Measurements from ENCODE around the gene PRDX5.
A peak's percentile ranks its signal among the peaks of the same experiment; 100 is the strongest.

Gene PRDX5

DNA sequence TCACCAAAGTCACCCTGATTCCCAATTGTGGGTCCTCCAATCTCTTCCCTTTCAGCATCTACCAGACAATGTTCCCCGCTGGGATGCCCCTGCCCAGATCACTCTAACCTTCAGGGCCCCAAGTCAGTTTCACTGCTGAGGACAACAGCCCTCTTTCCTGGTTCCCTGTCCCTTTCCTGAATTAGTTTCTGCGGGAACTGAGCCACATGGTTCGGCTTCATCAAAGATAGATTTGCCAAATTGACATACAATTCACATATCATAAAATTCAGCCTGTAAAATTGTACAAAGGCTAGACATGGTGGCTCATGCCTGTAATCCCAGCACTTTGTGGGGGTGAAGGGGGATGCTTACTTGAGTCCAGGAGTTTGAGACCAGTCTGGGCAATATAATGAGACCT, 10.1 kb downstream of the PRDX5 start:
- no peak for DNase-seq

DNA sequence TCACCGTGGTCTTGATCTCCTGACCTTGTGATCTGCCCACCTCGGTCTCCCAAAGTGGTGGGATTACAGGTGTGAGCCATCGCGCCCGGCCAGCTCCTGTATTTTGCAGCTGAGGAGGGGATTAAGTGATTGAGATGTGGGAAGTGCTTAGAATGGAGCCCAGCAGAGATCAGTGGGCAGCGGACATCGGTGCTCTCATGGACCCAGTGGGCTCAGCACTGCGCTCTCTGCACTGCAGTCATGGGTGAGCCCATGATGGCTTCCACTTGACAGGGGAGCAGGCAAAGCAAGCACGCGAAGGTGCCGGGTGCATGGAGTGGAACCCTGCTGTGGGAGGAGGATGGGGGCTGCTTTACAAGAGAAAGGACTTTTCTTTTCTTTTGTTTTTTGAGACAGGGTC, 13.0 kb downstream of the PRDX5 start:
- no peak for DNase-seq

DNA sequence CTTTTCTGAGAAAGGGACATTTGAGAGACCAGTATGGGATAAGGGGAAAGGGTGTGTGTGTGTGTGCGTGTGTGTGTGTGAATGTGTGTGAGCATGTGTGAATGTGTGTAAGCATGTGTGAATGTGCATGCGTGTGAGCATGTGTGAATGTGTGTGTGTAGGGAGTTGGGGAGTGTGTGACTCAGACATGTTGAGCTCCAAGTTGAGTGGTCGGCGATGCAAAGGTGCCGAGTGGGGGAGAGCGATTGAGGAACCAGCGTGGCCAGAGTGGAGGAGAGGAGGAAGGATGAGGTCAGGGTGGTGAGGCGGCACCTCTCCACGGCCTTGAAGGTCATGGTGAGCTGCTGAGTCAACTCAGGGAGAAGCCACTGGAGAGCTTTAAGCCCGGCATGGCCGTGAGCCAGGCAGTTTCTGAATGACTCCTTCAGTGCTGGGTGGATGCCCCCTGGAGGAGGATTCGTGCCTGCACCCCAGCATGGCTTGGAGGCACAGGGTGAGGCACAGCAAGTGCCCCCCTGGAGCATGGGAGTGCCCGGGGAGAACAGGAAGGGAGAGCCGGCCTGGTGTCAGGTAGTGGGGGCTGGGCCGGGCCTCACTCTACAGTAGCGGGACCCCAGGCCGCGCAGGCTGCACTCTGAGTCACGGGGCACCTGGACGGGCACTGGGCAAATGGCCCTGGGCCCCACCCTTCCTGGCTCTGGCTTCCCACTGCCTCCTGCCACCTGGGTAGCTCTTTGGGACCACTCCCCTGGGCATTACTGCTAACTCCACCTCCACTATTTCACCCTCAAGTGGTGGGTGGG, 13.8 kb downstream of the PRDX5 start:
- DNase-seq, result peak; percentile 81

DNA sequence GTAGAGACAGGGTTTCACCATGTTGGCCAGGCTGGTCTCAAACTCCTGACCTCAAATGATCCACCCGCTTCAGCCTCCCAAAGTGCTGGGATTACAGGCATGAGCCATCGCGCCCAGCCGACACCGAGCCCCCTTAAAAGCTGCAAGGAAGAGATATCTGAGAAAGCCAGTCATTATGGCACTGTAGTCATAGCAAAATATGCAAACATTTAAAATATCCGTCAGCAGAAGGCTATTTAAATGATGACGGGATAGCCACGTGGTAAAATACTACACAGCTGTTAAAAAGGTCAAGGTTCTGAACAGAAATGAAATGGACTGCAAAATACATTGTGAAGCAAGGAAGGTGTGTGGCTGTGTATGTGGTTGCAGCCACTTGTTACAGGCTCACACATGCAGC, 15.6 kb downstream of the PRDX5 start:
- DNase-seq, result no peak

DNA sequence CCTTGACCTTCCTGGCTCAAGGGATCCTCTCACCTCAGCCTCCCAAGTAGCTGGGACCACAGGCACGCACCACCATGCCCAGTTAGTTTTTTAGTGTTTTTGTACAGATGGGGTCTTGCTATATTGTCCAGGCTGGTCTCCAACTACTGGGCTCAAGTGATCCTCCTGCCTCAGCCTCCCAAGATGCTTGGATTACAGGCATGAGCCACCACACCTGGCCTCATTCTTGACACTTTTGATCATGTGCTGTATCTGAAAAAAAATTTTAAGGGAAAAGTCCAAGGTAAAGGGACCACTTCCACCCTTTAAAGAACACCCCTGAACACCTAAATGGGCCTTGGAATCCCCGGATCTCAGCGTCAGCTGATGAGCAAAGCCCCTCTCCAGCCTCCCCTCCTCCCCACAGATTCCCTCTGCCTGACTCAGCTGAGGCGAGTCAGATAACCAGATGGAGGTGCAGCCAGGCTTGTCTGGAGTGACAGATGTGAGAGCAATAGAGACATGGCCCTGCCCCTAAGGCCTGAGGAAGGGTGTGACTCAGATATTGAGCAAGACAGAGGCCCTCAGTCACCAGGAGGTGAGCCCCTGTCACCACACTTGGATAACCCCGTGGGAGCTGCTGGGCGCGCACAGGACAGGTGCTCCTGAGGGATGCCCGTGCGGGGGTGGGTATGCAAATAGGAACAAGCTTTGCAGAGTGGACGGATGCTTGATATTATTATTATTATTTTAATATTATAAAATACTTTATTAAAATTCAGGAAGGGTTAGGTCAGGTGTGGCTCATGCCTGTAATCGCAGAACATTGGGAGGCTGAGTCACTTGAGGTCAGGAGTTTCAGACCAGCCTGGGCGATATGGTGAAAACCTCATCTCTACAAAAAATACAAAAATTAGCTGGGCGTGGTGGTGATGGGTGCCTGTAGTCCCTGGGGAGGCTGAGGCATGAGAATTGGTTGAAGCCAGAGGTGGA, 17.1 kb downstream of the PRDX5 start:
- DNase-seq, result peak; percentile 81

DNA sequence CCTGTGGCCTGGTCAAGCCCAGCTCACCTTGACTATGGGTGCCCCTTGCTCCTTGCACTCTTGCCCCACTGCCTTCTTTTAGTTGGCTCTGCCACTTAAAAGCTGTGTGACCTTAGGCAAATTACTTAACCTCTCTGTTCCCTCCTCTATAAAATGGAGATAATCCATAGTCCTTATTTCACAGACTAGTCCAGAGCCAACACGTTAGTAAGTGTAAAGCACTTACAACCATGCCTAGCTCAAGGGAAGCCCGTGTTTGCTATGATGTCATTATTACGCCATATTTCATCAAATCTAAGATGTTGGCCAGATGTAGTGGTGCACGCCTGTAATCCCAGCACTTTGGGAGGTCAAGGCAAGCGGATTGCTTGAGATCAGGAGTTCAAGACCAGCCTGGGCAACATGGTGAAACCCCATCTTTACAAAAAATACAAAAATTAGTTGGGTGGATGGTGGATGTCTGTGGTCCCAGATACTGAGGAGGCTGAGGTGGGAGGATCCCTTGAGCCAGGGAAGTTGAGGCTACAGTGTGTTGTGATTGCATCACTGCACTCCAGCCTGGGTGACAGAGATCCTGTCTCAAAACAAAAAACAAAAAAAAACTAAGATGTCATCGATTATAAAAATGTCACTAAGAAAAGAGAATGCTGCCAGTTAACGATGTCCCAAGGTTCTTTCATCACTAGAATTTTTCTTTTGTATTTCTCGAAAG, 19.8 kb downstream of the PRDX5 start:
- no peak for DNase-seq

DNA sequence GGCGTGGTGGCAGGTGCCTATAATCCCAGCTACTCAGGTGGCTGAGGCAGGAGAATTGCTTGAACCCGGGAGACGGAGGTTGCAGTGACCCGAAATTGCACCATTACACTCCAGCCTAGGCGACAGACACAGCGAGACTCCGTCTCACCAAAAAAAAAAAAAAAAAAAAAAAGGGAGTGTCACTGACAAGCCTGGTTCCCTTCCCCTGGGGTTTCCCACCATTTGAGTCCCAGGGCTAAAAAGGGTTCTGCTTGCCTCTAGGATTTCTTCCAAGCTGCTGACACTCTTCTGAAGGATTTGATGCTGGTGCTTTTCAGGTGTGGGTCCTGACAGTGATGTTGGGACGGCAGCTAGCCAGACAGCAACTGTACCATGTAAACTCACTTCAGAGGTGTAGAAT, 20.8 kb downstream of the PRDX5 start:
- no peak for DNase-seq

DNA sequence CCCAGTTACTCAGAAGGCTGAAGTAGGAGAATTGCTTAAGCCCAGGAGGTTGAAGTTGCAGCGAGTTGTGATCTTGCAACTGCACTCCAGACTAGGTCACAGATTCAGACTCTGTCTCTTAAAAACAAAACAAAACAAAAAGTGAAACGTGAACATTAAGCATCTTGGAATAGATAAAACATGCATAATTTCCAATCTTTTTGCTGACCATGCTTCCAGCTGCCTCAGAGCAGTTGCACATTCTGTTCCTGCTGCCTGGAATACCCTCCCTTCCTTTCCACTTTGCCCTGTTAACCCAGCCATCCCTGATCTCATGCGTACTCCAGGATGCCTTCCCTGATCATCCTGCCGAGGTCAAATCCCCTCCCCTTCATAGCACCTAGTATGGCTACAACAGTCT, 21.4 kb downstream of the PRDX5 start:
- DNase-seq, result no peak

DNA sequence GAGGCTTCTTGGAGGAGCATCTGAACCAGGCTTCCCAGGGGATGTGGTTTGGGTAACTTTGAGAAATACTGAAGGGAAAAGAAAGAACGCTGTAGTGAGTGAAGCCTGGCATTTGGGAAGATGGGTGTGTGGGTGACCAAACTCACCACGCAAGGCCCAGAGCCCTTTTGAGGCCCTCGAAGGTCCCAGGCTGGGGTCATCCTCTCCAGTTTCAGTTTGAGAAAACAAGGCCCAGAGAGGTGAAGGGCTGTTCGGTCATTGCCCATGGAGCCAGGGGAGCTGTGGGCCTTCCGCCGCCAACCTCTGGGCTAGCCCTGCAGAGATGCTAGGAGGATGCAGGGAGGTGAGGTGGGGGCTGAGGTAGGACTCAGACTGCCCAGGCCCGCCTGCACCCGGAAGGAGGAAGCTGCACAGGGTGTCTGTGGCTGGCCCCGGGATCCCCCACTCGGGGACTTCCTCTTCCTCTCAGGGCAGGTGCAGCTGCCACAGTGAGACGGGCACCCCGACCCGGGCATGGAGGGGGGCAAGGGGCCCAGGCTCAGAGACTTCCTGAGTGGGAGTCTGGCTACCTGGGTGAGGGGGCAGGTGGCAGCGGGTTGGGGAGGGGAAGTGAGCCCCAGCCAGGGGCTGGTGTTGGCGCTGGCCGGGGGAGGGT, 22.0 kb downstream of the PRDX5 start, which contains the start of gene CCDC88B:
Gene CCDC88B, plus strand, starts transcription at position 451 of the 655 bp plus-strand sequence. Its CDS starts 63 bp downstream, at position 514.
- DNase-seq, result no peak

DNA sequence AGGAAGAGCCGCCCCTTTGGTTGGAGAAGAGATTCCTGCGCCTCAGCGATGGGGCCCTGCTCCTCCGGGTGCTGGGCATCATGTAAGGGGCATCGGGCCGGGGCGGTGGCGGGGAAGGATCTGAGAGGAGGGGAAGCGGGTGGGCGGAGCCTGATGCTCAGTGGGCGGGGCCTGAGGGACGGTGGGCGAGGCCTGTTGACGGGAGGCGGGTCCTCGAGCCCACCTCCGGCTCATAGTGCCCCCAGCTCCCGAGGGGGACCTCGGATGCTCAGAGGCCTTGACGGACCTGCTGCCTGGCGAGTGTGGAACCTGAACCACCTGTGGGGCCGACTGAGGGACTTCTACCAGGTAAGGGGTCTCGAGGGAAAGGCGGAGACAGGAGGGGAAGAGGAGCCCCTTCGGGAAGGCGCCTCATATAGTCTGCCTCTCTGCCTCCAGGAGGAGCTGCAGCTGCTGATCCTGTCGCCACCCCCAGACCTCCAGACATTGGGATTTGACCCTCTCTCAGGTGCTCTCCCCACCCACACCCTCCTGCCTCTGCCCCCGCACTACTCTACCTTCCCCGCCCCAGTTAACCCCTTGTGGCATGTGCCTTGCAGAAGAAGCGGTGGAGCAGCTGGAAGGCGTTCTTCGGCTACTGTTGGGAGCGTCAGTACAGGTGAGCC, 22.9 kb downstream of the PRDX5 start:
- no peak for DNase-seq

DNA sequence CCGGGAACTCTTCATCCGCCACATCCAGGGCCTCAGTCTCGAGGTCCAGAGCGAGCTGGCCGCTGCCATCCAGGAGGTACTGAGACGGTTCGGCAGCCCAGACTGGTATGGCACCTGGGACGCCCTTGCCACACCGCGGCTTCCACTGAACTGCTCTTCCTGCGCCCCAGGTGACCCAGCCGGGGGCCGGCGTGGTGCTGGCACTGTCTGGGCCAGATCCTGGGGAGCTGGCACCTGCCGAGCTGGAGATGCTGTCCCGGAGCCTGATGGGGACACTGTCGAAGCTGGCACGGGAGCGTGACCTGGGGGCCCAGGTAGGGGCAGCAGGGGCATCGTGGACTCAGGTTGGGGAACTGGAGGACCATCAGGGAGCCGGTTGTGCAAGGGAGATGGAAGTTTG, 23.5 kb downstream of the PRDX5 start:
- no peak for DNase-seq

DNA sequence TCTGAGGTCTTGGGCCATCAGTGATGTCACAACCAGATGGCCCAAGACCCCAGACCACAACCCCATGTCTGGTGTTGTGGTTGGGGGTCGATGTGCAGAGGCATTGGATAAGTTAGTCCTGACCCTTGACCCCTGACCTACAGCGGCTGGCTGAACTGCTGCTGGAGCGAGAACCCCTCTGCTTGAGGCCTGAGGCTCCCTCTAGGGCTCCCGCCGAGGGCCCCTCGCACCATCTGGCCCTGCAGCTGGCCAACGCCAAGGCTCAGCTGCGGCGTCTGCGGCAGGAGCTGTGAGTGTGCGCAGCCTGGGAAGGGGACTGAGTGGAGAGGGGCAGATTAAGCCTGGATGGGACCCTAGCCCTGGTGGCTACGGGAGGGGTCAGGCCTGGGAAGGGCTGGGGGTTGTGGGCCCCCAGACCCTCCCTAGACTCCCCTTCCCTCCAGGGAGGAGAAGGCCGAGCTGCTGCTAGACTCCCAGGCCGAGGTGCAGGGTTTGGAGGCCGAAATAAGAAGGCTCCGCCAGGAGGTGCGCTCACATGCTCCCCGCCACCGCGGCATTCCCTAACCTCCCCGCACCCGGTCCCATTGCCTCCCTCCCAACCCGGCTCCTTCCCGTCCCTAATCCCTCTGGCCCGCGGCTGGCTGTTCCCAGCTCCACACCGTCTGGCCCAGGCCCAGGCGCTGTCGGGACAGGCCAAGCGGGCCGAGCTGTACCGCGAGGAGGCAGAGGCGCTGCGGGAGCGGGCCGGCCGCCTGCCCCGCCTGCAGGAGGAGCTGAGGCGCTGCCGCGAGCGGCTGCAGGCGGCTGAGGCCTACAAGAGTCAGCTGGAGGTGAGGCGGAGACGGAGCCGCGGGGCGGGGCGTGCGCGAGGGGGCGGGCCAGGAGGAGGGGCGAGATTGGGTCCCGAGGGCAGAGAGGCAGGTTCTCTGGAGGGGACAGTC, 24.2 kb downstream of the PRDX5 start:
- DNase-seq, result peak; percentile 66

DNA sequence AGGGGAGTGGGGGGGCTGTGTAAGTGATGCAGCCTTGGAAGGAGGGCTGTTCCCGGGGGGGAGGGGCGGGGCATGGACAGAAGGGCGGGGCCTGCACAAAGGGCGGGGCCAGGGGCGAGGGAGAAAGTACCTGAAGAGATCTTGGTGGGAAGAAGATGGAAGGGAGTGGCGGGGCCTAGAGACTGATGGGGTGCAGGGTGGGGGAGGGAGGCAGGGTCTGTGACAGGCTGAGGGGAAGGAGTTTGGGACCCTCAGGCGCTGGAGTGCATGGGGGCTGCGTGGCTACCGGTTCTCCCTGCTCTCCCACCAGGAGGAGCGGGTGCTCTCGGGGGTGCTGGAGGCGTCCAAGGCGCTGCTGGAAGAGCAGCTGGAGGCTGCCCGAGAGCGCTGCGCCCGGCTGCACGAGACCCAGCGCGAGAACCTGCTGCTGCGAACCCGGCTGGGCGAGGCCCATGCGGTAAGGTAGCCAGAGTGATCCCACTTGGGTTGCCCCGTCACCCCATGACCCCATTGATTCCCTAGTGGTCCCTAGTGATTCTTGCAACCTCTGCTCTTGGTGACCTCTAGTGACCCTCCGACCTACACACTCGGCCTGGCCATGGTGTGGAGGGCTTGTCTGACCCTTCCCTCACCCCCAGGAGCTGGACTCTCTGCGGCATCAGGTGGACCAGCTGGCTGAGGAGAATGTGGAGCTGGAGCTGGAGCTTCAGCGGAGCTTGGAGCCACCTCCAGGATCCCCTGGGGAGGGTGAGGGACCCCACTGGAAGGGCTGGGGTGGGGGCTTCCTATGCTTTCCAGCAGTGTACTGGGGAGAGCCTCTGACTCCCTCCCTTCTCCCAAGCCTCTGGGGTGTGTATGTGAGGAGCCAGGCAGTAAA, 25.2 kb downstream of the PRDX5 start:
- no peak for DNase-seq

DNA sequence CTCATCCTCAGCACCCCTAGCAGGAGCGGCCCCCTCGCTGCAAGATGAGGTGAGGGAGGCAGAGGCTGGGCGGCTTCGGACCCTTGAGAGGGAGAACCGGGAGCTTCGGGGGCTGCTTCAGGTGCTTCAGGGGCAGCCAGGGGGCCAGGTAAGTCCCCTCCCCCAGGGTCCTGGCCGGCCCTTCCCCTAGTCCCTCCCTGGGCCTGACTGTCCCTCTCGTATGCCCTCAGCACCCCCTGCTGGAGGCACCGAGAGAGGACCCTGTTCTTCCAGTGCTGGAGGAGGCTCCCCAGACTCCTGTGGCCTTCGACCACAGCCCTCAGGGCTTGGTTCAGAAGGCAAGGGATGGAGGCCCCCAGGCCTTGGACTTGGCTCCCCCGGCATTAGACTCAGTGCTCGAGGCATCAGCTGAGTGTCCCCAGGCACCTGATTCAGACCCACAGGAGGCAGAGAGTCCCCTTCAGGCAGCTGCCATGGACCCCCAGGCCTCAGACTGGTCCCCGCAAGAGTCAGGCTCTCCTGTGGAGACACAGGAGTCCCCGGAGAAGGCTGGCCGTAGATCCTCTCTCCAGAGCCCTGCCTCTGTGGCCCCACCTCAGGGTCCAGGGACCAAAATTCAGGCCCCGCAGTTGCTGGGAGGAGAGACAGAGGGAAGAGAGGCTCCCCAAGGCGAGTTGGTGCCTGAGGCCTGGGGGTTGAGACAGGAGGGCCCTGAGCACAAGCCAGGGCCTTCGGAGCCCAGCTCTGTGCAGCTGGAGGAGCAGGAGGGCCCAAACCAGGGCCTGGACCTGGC, 26.0 kb downstream of the PRDX5 start:
- DNase-seq, result no peak

DNA sequence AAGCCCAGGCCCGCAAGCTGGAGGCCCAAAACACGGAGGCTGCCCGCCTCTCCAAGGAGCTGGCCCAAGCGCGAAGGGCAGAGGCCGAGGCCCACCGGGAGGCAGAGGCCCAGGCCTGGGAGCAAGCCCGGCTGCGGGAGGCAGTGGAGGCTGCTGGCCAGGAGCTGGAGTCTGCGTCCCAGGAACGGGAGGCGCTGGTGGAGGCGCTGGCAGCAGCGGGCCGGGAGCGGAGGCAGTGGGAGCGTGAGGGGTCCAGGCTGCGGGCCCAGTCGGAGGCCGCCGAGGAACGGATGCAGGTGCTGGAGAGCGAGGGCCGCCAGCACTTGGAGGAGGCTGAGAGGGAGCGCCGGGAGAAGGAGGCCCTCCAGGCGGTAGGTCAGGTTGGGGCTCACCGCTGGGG, 26.9 kb downstream of the PRDX5 start:
- no peak for DNase-seq

DNA sequence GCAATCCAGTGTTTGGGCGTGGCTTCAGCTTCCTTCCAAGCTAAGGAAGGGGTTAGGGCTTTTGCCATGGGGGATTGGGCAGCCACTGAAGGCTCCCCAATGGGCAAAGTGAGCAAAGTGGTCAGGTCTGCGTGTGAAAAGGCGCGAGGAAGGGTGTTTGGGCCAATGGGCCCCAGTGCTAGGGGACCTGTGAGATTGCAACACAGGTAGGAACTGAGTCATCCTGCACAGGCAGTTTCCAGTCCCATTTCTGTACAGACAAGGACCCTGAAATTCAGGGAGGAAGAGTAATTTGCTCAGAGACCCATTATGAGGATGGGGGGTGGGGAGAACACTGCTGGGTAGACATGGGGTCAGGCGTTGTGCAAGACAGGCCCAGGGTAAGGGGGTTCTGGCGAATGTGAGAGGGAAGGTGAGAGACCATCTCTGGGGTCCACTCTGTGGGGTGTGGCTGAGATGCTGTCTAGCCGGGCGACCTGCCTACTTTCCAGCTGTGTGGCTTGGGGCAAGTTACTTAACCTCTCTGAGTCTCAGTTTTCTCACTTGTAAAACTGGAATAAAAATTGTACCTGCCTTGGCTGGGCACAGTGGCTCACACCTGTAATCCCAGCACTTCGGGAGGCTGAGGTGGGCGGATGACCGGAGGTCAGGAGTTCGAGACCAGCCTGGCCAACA, 29.4 kb downstream of the PRDX5 start:
- DNase-seq, result no peak

DNA sequence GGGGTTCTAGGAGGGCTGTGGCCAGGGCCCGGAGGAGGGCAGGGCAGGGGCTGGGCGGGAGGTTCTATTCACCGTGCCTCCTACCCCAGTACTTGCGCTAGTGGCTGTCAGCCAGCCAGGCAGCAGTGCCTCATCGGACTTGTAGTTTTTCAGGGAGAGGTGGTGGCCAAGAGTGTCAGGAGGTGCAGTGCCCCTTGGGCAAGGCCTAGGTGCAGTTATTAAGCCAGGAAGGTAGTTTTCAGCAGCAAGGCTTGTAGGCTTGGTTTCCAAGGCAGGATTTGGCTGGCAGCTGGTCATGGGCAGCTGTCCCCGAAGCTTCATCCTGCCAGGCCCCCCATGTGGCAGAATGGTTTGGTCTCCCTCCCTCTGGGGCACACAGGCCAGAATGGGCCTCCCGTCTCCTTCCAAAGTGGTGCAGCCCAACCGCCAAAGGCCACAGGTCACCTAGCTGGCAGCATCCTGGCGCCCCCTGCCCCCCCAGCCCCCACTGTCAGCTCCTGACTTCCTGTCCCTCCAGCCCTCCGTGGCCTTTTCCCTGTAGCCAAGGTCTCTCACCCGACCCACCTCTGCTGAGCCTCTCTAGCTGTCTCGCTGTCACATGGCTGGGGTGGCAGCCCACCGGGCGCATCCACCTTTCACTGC, 30.6 kb downstream of the PRDX5 start:
- DNase-seq, result no peak

DNA sequence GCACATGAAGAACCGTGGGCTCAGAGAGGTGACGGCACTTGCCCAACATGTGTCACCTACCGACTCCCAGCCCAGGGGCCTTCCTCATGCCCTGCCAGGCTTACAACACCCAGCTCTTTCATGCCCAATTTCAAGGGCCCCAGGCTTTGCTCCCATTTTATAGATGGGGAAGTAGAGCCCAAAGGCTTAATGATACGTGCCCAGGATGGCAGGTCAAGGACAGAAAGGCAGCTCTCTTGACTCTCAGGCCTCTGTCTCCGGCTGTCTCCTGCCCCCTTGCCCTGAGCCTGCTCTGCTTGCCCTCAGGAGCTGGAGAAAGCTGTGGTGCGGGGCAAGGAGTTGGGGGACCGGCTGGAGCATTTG, 31.1 kb downstream of the PRDX5 start:
- DNase-seq, result no peak

Measured in amniotic stem cell (primary cell).